Liver (tissue), 9 donors: ENCODE data around the gene OGT. TPM values are rescaled to one million over a fixed set of nuclear protein-coding genes. Genes with fewer than 3 reads are reported as not detected.

Experiments used
- DNase-seq: peaks from one replicate; pipeline ENCODE4 v3.0.0-alpha.2; 2017; ENCODE audit warnings: low spot score
- H3K27ac ChIP-seq, 2 donors: one replicate each; pipeline ENCODE4 v1.7.0; 2013; ENCODE audit warnings: inconsistent platforms in 2 of 2, low read length in 2 of 2, control low read depth in 1 of 2, low read depth in 1 of 2, mild to moderate bottlenecking in 1 of 2
- H3K27me3 ChIP-seq, 4 donors: one replicate each; pipeline versions ENCODE4 v1.6.1 to v1.7.0; 2013; ENCODE audit warnings: low read length in 3 of 4, inconsistent platforms in 1 of 4, mild to moderate bottlenecking in 1 of 4, moderate library complexity in 1 of 4; ENCODE audit not compliant: control insufficient read depth in 4 of 4, insufficient read depth in 4 of 4
- H3K36me3 ChIP-seq, 4 donors: one replicate each; pipeline versions ENCODE4 v1.6.1 to v1.7.0; 2013; ENCODE audit warnings: low read length in 3 of 4, mild to moderate bottlenecking in 3 of 4, low read depth in 1 of 4, moderate library complexity in 1 of 4; ENCODE audit not compliant: control insufficient read depth in 4 of 4, insufficient read depth in 3 of 4
- H3K4me1 ChIP-seq, 4 donors: one replicate each; pipeline versions ENCODE4 v1.6.1 to v1.7.0; 2013; ENCODE audit warnings: low read length in 3 of 4, mild to moderate bottlenecking in 3 of 4, moderate library complexity in 1 of 4; ENCODE audit not compliant: control insufficient read depth in 4 of 4, insufficient read depth in 4 of 4
- H3K4me3 ChIP-seq, 3 donors: one replicate each; pipeline versions ENCODE4 v1.6.1 to v1.7.0; 2013; ENCODE audit warnings: low read length in 3 of 3, control low read depth in 1 of 3, low read depth in 1 of 3, mild to moderate bottlenecking in 1 of 3
- H3K9ac ChIP-seq, 2 donors: one replicate each; pipeline ENCODE4 v1.7.0; 2013; ENCODE audit warnings: low read length in 2 of 2, mild to moderate bottlenecking in 2 of 2, moderate library complexity in 2 of 2, control low read depth in 1 of 2, low read depth in 1 of 2
- H3K9me3 ChIP-seq, 4 donors: one replicate each; pipeline versions ENCODE4 v1.6.1 to v1.7.0; 2013; ENCODE audit warnings: low read length in 3 of 4; ENCODE audit not compliant: control insufficient read depth in 4 of 4
- ATF3 ChIP-seq: IDR thresholded peaks from 2 replicates; pipeline ENCODE4 v1.6.1; 2016; ENCODE audit warnings: antibody characterized with exemption
- CTCF ChIP-seq: fragments of 150-350 bp; IDR thresholded peaks from 2 replicates; pipeline ENCODE4 v1.5.1; 2017; ENCODE audit warnings: improper control_type of control experiment, low read depth, low read length; ENCODE audit not compliant: missing input control
- EGR1 ChIP-seq, 2 donors: IDR thresholded peaks; 2 replicates each; pipeline ENCODE4 v1.6.1; 2016 to 2018; ENCODE audit warnings: antibody characterized with exemption in 2 of 2, low read depth in 2 of 2
- FOXA1 ChIP-seq: IDR thresholded peaks from 2 replicates; pipeline ENCODE4 v1.6.1; 2016; ENCODE audit warnings: antibody characterized with exemption
- FOXA2 ChIP-seq: IDR thresholded peaks from 2 replicates; pipeline ENCODE4 v1.6.1; 2016; ENCODE audit warnings: antibody characterized with exemption
- HNF4A ChIP-seq, 2 donors: conservative IDR thresholded peaks; 2 replicates each; pipeline ENCODE4 v1.6.1; 2016; ENCODE audit warnings: antibody characterized with exemption in 2 of 2, mild to moderate bottlenecking in 2 of 2
- HNF4G ChIP-seq: IDR thresholded peaks from 2 replicates; pipeline ENCODE4 v1.6.1; 2016; ENCODE audit warnings: antibody characterized with exemption
- JUND ChIP-seq, 2 donors: IDR thresholded peaks; 2 replicates each; pipeline ENCODE4 v1.6.1; 2016; ENCODE audit warnings: antibody characterized with exemption in 2 of 2
- MAX ChIP-seq: IDR thresholded peaks from 2 replicates; pipeline ENCODE4 v1.6.1; 2016; ENCODE audit warnings: antibody characterized with exemption
- NR2F2 ChIP-seq: IDR thresholded peaks from 2 replicates; pipeline ENCODE4 v1.6.1; 2016; ENCODE audit warnings: antibody characterized with exemption
- RAD21 ChIP-seq, 2 donors: IDR thresholded peaks; 2 replicates each; pipeline ENCODE4 v1.6.1; 2016; ENCODE audit warnings: antibody characterized with exemption in 2 of 2, mild to moderate bottlenecking in 2 of 2
- RXRA ChIP-seq, 2 donors: IDR thresholded peaks; 2 replicates each; pipeline ENCODE4 v1.6.1; 2017 to 2018; ENCODE audit warnings: antibody characterized with exemption in 2 of 2, mild to moderate bottlenecking in 1 of 2
- SP1 ChIP-seq: IDR thresholded peaks from 2 replicates; pipeline ENCODE4 v1.6.1; 2018; ENCODE audit warnings: antibody characterized with exemption, mild to moderate bottlenecking
- TAF1 ChIP-seq: conservative IDR thresholded peaks from 2 replicates; pipeline ENCODE4 v1.6.1; 2016; ENCODE audit warnings: antibody characterized with exemption, mild to moderate bottlenecking
- YY1 ChIP-seq: IDR thresholded peaks from 2 replicates; pipeline ENCODE4 v1.6.1; 2016; ENCODE audit warnings: antibody characterized with exemption, mild to moderate bottlenecking
- WGBS: extraction: QIAGEN DNeasy Blood & Tissue Kit; methylation state at CpG from one replicate; pipeline ENCODE4 v1.1.7; 2013; 5-methylcytosine and 5-hydroxymethylcytosine counted together
- polyA plus RNA-seq, 2 donors: library from polyadenylated mRNA; stranded (reverse) in 1 of 2; unstranded in 1 of 2; fragments of 200-250 nt in 1 of 2; fragments of >200 nt in 1 of 2; fragmentation: Nextera tagmentation in 1 of 2; extraction: Ambion mirVana in 1 of 2; gene quantifications; one replicate each; pipeline versions ENCODE4 v1.2.1 to v1.2.3, GENCODE V29; 2013 to 2015
- total RNA-seq, 2 donors: library from RNA; depleted of rRNA; stranded (reverse); fragments of >200 nt; gene quantifications; one replicate each; pipeline ENCODE4 v1.2.3, GENCODE V29; 2014
- TF ChIP-seq, protein P1 (sequence below): IDR thresholded peaks from 2 replicates; pipeline ENCODE4 v1.6.1; 2016; ENCODE audit warnings: antibody characterized with exemption, mild to moderate bottlenecking
- TF ChIP-seq, protein P2 (sequence below): IDR thresholded peaks from 2 replicates; pipeline ENCODE4 v1.6.1; 2016; ENCODE audit warnings: antibody characterized with exemption
- donor health status: healthy.
- donor health status: healthy.
- donor health status: healthy.
- donor health status: healthy.
- donor health status: healthy.

Gene OGT
- total and polyA plus RNA-seq, 4 donors = 10.8 to 72.7 (median 47.3) TPM

- DNase-seq = no peak
- Histone ChIP-seq H3K27ac (no peak overlapping the region), H3K9ac (no peak overlapping the region), H3K27me3 (no peaks in the 10 kb centered on the region), H3K36me3 (peaks cover 0 to 17% (median 13%) of the 10 kb centered on the region in 4 donors), H3K4me3 (no peak overlapping the region), H3K4me1 (no peaks in the 10 kb centered on the region), H3K9me3 (no peaks in the 10 kb centered on the region)
- 89% methylated on average over 24 of the region's 24 CpGs for WGBS
- TF ChIP-seq RAD21 (IDR thresholded peaks at IDR 0.05) = no peak
- TF ChIP-seq FOXA1 = no peak
- TF ChIP-seq, protein P1, sequence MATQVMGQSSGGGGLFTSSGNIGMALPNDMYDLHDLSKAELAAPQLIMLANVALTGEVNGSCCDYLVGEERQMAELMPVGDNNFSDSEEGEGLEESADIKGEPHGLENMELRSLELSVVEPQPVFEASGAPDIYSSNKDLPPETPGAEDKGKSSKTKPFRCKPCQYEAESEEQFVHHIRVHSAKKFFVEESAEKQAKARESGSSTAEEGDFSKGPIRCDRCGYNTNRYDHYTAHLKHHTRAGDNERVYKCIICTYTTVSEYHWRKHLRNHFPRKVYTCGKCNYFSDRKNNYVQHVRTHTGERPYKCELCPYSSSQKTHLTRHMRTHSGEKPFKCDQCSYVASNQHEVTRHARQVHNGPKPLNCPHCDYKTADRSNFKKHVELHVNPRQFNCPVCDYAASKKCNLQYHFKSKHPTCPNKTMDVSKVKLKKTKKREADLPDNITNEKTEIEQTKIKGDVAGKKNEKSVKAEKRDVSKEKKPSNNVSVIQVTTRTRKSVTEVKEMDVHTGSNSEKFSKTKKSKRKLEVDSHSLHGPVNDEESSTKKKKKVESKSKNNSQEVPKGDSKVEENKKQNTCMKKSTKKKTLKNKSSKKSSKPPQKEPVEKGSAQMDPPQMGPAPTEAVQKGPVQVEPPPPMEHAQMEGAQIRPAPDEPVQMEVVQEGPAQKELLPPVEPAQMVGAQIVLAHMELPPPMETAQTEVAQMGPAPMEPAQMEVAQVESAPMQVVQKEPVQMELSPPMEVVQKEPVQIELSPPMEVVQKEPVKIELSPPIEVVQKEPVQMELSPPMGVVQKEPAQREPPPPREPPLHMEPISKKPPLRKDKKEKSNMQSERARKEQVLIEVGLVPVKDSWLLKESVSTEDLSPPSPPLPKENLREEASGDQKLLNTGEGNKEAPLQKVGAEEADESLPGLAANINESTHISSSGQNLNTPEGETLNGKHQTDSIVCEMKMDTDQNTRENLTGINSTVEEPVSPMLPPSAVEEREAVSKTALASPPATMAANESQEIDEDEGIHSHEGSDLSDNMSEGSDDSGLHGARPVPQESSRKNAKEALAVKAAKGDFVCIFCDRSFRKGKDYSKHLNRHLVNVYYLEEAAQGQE = no peak
- TF ChIP-seq YY1 = no peak
- TF ChIP-seq TAF1 = no peak
- no peak for TF ChIP-seq SP1
- no peak for TF ChIP-seq EGR1 (IDR thresholded peaks at IDR 0.05; ENCODE audit: low read depth in 2 of 2)
- no peak for TF ChIP-seq HNF4G
- TF ChIP-seq CTCF = no peak
- no peak for TF ChIP-seq JUND (IDR thresholded peaks at IDR 0.05)
- TF ChIP-seq MAX = no peak
- TF ChIP-seq ATF3 = no peak
- TF ChIP-seq RXRA (IDR thresholded peaks at IDR 0.05) = no peak
- no peak for TF ChIP-seq FOXA2
- no peak for TF ChIP-seq NR2F2
- no peak for TF ChIP-seq HNF4A (conservative IDR thresholded peaks at IDR 0.05)
- TF ChIP-seq, protein P2, sequence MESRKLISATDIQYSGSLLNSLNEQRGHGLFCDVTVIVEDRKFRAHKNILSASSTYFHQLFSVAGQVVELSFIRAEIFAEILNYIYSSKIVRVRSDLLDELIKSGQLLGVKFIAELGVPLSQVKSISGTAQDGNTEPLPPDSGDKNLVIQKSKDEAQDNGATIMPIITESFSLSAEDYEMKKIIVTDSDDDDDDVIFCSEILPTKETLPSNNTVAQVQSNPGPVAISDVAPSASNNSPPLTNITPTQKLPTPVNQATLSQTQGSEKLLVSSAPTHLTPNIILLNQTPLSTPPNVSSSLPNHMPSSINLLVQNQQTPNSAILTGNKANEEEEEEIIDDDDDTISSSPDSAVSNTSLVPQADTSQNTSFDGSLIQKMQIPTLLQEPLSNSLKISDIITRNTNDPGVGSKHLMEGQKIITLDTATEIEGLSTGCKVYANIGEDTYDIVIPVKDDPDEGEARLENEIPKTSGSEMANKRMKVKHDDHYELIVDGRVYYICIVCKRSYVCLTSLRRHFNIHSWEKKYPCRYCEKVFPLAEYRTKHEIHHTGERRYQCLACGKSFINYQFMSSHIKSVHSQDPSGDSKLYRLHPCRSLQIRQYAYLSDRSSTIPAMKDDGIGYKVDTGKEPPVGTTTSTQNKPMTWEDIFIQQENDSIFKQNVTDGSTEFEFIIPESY = no peak
These were observed 44.8 kb downstream of the OGT start for GRCh38 chrX:71577682-71578081.
